Stimulated activated effector memory CD8-positive, alpha-beta T cell treated with anti-CD3 and anti-CD28 coated beads, Interleukin-12 subunit alpha, Interleukin-12 subunit beta, amount 100 ng/mL, for 72 hours (primary cell): ENCODE results near the gene MAP2K3.
"Not testable (repeated sequence)": the region's sequence is repeated elsewhere in the genome, so short reads cannot be mapped to it uniquely, and the experiment has no call there.

Experiments used
- ATAC-seq: fragments of 150-1000 bp; cut with Tn5 transposase; 2 replicates; pipeline ENCODE4 v1.10.0; 2021
- DNase-seq, 2 donors: peaks; one replicate each; pipeline ENCODE4 v3.0.0; 2021 to 2022; ENCODE audit warnings: low spot score in 2 of 2
- H3K27ac Mint-ChIP-seq: one replicate; pipeline ENCODE4 v1.8.0; 2022; ENCODE audit warnings: mild to moderate bottlenecking, mixed read lengths
- H3K36me3 Mint-ChIP-seq: one replicate; pipeline ENCODE4 v1.8.0; 2022; ENCODE audit warnings: mild to moderate bottlenecking, mixed read lengths
- H3K4me1 Mint-ChIP-seq: one replicate; pipeline ENCODE4 v1.8.0; 2022; ENCODE audit warnings: mixed read lengths
- H3K4me3 Mint-ChIP-seq: one replicate; pipeline ENCODE4 v1.8.0; 2022; ENCODE audit warnings: mild to moderate bottlenecking, mixed read lengths
- H3K9me3 Mint-ChIP-seq: one replicate; pipeline ENCODE4 v1.8.0; 2022; ENCODE audit warnings: mixed read lengths

The MAP2K3 gene

DNA sequence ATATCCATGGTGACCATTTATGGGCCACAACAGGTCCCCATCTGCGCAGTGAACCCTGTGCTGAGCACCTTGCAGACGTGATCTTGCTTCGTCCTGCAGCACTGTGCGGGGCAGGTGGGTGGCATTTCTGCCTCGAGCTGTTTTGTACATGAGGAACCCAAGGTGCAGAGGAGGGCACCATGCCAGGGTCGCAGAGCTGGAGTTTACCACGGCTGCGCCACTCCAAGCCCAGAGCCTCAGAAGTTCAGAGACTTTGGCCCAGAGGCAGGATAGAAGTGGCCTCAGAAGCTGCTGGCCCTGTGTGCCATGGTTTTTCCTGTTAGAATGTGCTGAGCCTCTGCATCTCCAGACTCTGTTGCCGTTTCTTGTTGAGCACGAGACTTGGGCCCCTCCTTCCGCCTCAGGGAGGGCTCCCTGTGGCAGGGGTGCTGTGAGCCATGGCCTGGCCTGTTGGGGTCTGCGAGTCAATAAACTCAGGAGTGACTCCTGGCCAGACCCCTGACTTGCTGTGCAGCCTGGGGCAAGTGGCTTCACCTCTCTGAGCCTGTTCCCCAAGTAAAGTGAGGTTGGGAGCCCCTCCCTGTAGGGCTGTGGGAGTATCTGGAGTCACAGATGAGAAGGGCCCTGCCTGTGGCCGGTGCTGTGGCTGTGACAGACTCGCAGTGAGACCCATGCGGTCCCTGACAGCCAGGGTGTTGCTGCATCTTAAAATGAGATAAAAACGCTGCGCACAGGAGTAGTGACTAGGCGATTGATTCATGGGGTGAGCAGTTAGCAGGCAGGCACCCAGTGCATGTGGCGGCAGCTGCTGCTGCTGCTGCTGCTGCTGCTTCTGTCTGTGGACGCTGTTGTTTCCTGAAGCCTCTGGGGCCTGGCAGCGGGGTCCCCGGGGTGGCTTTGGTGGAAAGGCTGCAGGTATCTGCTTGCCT is 11.8 kb downstream of the MAP2K3 start:
- Mint-ChIP-seq H3K27ac (peak overlapping the region; percentile 52), H3K4me1 (peaks cover 46% of the 10 kb centered on the region), H3K9me3 (peaks cover 7% of the 10 kb centered on the region), H3K4me3 (no peak overlapping the region), H3K36me3 (peaks cover 72% of the 10 kb centered on the region)
- DNase-seq (no peak), ATAC-seq (no peak)

DNA sequence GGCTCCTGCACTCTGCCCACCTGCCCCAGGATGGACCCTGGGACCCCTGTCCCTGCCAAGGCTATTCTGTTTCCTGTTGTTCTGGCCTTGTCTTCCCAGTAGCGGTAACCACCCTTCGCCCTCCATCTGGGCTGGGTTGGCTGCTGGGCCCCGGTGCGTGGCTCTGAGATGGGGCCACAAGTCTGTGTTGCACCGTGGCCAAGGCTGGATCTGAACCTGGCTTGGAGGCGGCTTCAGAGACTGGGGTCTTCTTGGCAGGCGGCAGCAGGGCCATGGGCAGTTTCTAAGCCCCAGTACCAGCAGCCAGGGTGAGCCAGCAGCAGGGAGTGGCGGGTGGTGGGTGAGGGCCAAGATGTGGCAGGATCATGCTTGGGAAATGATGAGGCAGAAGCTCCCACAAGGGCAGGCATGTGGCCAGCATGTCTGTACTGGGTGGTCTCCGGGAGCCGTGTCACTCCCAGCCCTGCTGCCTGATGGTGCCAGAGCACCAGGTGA is 12.6 kb downstream of the MAP2K3 start:
- Mint-ChIP-seq H3K27ac (peak overlapping the region; percentile 52), H3K4me3 (no peak overlapping the region), H3K36me3 (peaks cover 72% of the 10 kb centered on the region), H3K9me3 (peaks cover 7% of the 10 kb centered on the region), H3K4me1 (peaks cover 43% of the 10 kb centered on the region)
- no peak for DNase-seq
- ATAC-seq: no peak

DNA sequence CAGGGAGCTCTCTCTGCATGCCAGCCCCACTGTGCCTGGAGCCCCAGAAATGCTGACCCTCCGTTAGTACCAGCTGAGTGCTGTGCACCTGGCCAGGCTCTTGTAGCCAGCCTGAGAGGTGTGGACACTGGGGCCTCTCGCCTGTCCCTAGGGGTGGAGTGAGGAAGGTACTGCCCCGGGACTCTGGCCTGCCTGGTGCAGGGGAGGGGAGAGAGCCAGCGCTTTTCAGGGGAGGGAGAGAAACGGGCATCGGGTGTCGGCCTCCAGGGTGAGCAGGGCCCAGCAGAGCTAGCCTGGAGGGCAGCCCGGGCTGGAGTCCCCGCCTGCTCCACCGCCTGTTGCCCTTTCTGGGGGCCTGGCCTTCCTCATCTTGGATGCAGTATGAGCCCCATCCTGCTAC is 13.1 kb downstream of the MAP2K3 start:
- DNase-seq (no peak), ATAC-seq (no peak)
- peaks cover 72% of the 10 kb centered on the region for H3K36me3 Mint-ChIP-seq
- peaks cover 7% of the 10 kb centered on the region for H3K9me3 Mint-ChIP-seq
- peaks cover 38% of the 10 kb centered on the region for H3K4me1 Mint-ChIP-seq
- peak overlapping the region; percentile 52 for H3K27ac Mint-ChIP-seq
- no peak overlapping the region for H3K4me3 Mint-ChIP-seq

GRCh38 chr17:21298056-21298982 is 13.8 kb downstream of the MAP2K3 start:
- peaks cover 7% of the 10 kb centered on the region for H3K9me3 Mint-ChIP-seq
- H3K4me1 Mint-ChIP-seq: peaks cover 35% of the 10 kb centered on the region
- no peak for ATAC-seq
- H3K4me3 Mint-ChIP-seq: no peak overlapping the region
- DNase-seq: no peak
- no peak overlapping the region for H3K27ac Mint-ChIP-seq
- peaks cover 72% of the 10 kb centered on the region for H3K36me3 Mint-ChIP-seq

DNA sequence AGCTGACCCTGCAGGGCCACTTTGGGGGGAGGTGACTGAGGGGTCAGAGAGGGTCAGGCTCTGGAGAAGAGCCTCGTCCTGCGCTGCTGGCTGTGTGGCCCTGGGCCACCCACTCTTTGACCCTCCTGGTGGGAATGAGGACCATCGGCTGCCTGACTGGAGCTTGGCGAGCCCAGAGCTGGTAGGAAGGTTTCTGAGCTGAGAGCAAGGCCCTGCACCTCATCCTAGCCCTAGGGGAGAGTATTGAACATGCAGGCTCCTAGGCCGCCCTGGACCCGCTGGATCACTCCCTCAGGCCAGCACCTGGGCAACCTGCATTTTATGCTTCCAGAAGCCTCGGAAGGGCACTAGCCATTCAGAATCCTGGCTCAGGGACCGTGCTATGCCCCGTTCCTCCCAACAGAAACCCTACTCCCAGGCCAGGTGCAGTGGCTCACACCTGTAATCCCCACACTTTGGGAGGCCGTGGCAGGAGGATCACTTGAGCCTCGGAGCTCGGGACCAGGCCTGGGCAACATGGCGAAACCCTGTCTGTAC is 14.5 kb downstream of the MAP2K3 start:
- ATAC-seq: no peak
- Mint-ChIP-seq H3K27ac (no peak overlapping the region), H3K9me3 (peaks cover 7% of the 10 kb centered on the region), H3K36me3 (peaks cover 78% of the 10 kb centered on the region), H3K4me3 (no peak overlapping the region), H3K4me1 (peaks cover 37% of the 10 kb centered on the region)
- DNase-seq: no peak

- Mint-ChIP-seq H3K4me1 (peaks cover 27% of the 10 kb centered on the region), H3K9me3 (peaks cover 3% of the 10 kb centered on the region), H3K4me3 (no peak overlapping the region), H3K36me3 (peaks cover 88% of the 10 kb centered on the region), H3K27ac (no peak overlapping the region)
- ATAC-seq (no peak), DNase-seq (no peak)
Measured at GRCh38 chr17:21299981-21300600, 15.6 kb downstream of the MAP2K3 start.

DNA sequence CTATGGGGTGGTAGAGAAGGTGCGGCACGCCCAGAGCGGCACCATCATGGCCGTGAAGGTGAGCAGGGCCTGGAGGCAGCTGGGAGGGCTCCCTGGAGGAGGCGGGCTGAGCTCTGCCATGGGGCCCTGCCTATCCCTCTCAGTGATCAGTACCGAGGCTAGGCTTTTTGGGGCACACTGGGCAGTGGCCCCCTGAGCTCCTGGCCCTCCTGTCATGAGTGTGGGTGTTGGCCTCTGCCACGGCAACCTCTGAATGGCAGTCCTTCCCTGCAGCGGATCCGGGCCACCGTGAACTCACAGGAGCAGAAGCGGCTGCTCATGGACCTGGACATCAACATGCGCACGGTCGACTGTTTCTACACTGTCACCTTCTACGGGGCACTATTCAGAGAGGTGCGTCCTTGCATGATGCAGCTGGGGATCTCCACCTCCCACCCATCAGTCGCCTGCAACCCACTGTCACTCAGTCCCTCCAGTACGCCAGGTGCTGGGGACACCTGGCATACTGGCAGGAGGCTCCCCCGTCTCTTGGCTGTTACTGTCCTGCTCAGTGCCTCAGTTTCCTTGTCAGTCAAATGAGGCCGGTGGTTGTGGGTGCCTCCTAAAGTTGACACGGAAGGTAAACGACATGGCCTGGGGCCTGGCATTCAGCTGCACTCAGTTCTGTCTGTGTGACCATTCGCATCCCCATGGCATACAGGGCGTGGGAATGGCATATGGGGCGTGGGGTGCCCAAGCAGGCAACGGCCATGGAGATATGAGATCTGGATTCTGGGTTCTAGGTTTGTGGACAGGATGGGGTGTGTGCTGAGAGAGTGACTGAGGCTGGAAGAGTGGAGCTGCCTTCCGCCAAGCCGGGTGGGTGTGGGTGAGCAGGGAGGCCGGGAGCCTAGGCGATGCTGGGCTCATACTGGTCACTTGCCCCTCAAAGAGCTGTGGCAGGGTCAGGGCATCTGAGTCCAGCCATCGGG is 16.4 kb downstream of the MAP2K3 start:
- Mint-ChIP-seq H3K4me3 (no peak overlapping the region), H3K27ac (no peak overlapping the region), H3K36me3 (peaks cover 96% of the 10 kb centered on the region), H3K9me3 (peaks cover 3% of the 10 kb centered on the region), H3K4me1 (peaks cover 24% of the 10 kb centered on the region)
- DNase-seq: no peak
- ATAC-seq: no peak

- Mint-ChIP-seq H3K4me1 (peaks cover 18% of the 10 kb centered on the region), H3K27ac (peak overlapping the region; percentile 17)
- no peak for ATAC-seq
Measured at GRCh38 chr17:21301593-21302550, 17.4 kb downstream of the MAP2K3 start.

GRCh38 chr17:21302711-21303425 is 18.4 kb downstream of the MAP2K3 start:
- ATAC-seq (no peak), DNase-seq (no peak)
- H3K27ac Mint-ChIP-seq: peak overlapping the region; percentile 17
- peaks cover 18% of the 10 kb centered on the region for H3K4me1 Mint-ChIP-seq
- H3K36me3 Mint-ChIP-seq: peaks cover 99% of the 10 kb centered on the region
- H3K4me3 Mint-ChIP-seq: no peak overlapping the region
- H3K9me3 Mint-ChIP-seq: peaks cover 3% of the 10 kb centered on the region

More at GRCh38 chr17:21301593-21302550, 17.4 kb downstream of the MAP2K3 start:
- Mint-ChIP-seq H3K4me3 (no peak overlapping the region), H3K36me3 (peaks cover 97% of the 10 kb centered on the region), H3K9me3 (peaks cover 3% of the 10 kb centered on the region)
- no peak for DNase-seq

DNA sequence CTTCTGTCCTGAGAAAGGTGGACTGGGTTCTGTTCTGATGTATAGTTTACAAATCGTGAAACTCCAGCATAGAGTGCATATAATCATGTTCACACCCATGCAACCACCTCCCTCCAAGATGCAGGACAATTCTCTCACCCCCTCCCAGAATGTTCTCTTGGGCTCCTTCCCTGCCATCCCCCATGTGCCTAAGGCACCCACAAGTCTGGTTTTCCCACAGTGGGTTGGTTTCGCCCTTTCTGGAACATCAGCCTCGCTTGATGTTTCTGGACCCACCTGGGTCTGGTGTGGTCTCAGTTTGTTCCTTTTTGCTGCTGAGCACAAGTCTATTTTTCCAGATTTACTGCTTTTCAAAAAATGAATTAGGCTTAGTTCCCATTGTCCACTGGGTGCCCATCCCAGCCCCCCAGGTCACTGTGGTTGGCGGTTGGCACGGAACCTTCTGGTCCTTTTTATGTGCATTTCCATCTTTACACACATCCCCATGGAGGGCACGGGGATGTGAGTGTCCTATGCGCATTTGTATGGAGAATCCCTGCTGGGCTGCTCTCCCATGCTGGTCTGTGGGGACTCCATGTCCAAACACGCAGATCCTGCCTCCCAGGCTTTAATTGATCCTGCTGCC is 19.0 kb downstream of the MAP2K3 start:
- Mint-ChIP-seq H3K4me3 (no peak overlapping the region), H3K36me3 (peaks cover 99% of the 10 kb centered on the region), H3K4me1 (peaks cover 18% of the 10 kb centered on the region), H3K27ac (no peak overlapping the region), H3K9me3 (peaks cover 3% of the 10 kb centered on the region)
- ATAC-seq (no peak), DNase-seq (no peak)

DNA sequence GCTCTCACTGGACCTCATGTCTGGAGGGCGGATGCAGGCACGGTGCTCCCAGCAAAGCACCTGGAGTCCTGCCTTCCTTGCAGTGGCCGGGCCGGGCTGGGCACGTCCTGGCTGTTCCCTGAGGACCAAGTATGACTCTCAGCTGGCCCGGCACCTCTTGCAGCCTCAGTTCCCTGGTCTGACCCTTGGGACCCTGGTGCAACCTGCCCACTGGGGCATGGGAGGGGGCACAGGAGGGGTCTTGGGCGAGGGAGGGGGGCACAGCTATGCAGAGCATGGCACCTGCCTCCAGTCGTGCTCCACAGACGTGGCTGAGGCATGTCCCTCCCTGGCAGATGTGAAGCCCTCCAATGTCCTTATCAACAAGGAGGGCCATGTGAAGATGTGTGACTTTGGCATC is 19.6 kb downstream of the MAP2K3 start:
- H3K36me3 Mint-ChIP-seq: peaks cover 99% of the 10 kb centered on the region
- DNase-seq (no peak), ATAC-seq (no peak)
- no peak overlapping the region for H3K27ac Mint-ChIP-seq
- no peak overlapping the region for H3K4me3 Mint-ChIP-seq
- peaks cover 18% of the 10 kb centered on the region for H3K4me1 Mint-ChIP-seq
- H3K9me3 Mint-ChIP-seq: peaks cover 5% of the 10 kb centered on the region

DNA sequence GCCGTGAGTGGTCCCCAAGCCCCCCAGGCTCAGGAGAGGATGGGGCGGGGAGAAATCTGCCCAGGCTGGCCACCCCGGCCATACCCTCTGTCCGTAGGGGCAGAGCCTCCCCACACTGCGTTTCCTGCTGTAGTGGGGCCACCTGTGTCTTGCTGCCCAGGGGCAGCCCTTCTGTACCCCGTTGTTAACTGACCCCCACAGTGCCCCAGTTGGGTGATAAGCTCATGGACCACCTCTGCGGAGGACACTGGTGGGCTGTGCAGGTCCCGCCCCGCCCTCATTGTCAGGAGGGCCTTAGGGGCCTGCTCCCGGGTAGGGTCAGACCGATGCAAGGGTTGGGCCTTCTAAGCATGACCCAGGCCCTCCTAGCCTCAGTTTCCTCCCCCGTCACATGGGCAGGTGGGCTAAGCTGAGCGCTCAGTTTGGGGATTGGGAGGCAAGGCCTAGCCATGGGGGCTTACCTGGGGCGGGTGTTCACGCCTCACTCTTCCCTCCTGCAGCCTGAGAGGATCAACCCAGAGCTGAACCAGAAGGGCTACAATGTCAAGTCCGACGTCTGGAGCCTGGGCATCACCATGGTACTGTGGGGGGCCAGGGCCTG is 20.1 kb downstream of the MAP2K3 start:
- not testable (repeated sequence) for H3K4me3 Mint-ChIP-seq, ATAC-seq, H3K27ac Mint-ChIP-seq, DNase-seq, H3K9me3 Mint-ChIP-seq
- peaks cover 99% of the 10 kb centered on the region for H3K36me3 Mint-ChIP-seq
- peaks cover 18% of the 10 kb centered on the region for H3K4me1 Mint-ChIP-seq
